CD4-positive, alpha-beta T cell (primary cell): ENCODE results near the gene ITK. TPM values are rescaled to one million over a fixed set of nuclear protein-coding genes. Genes with fewer than 3 reads are reported as not detected.

ENCODE experiments used
- ATAC-seq: fragments of 200-7000 bp; cut with Tn5 transposase; one replicate; pipeline ENCODE4 v1.10.0; 2022; ENCODE audit warnings: mild to moderate bottlenecking; ENCODE audit not compliant: poor library complexity
- CTCF ChIA-PET: fragments of 350-600 bp; sonication (Branson Sonifier 250); formaldehyde crosslinking; loops from one replicate; lab custom pipeline; 2021; ENCODE audit warnings: antibody characterized with exemption, inconsistent platforms; lab: Charles Lee
- POLR2A ChIA-PET: fragments of 350-600 bp; sonication (Branson Sonifier 250); formaldehyde crosslinking; loops from one replicate; lab custom pipeline; 2021; ENCODE audit warnings: antibody characterized with exemption, inconsistent platforms; lab: Charles Lee
- DNase-seq, 14 experiments: peaks; one replicate each; pipeline ENCODE4 v3.0.0-alpha.2; 2013 to 2020; ENCODE audit warnings: mixed read lengths in 2 of 14
- H3K27ac ChIP-seq, 2 donors: one replicate each; pipeline versions ENCODE4 v1.5.1 to v1.7.0; 2013; ENCODE audit warnings: low read length in 2 of 2, low read depth in 1 of 2, mild to moderate bottlenecking in 1 of 2
- H3K27me3 ChIP-seq, 2 experiments: 1 replicate in 1 of 2; 2 replicates in 1 of 2; pipeline versions ENCODE4 v1.6.1 to v1.7.0; 2013; ENCODE audit warnings: low read length in 2 of 2, control low read depth in 1 of 2, mild to moderate bottlenecking in 1 of 2, moderate library complexity in 1 of 2; ENCODE audit not compliant: insufficient read depth in 2 of 2, control insufficient read depth in 1 of 2
- H3K36me3 ChIP-seq: one replicate; pipeline ENCODE4 v1.6.1; 2013; ENCODE audit warnings: low read length, control low read depth; ENCODE audit not compliant: insufficient read depth
- H3K4me1 ChIP-seq: one replicate; pipeline ENCODE4 v1.6.1; 2013; ENCODE audit warnings: low read length, control low read depth; ENCODE audit not compliant: insufficient read depth
- H3K4me3 ChIP-seq: one replicate; pipeline ENCODE4 v1.5.1; 2013; ENCODE audit warnings: mild to moderate bottlenecking, low read length, moderate library complexity
- H3K9me3 ChIP-seq, 2 experiments: 1 replicate in 1 of 2; 2 replicates in 1 of 2; pipeline versions ENCODE4 v1.6.1 to v1.7.0; 2013; ENCODE audit warnings: low read length in 2 of 2, mild to moderate bottlenecking in 2 of 2, control low read depth in 1 of 2, moderate library complexity in 1 of 2; ENCODE audit not compliant: control insufficient read depth in 1 of 2, insufficient read depth in 1 of 2
- H3K27ac Mint-ChIP-seq: one replicate; pipeline ENCODE4 v1.8.0; 2020; ENCODE audit warnings: mixed read lengths
- H3K27me3 Mint-ChIP-seq: one replicate; pipeline ENCODE4 v1.8.0; 2021; ENCODE audit warnings: mixed read lengths
- H3K36me3 Mint-ChIP-seq: one replicate; pipeline ENCODE4 v1.8.0; 2021; ENCODE audit warnings: low read depth, mixed read lengths
- H3K4me1 Mint-ChIP-seq: one replicate; pipeline ENCODE4 v1.8.0; 2021; ENCODE audit warnings: low read depth, mixed read lengths
- H3K4me3 Mint-ChIP-seq: one replicate; pipeline ENCODE4 v1.8.0; 2020; ENCODE audit warnings: mild to moderate bottlenecking, mixed read lengths
- H3K9me3 Mint-ChIP-seq: one replicate; pipeline ENCODE4 v1.8.0; 2020; ENCODE audit warnings: mixed read lengths
- intact Hi-C, 2 experiments: fragments of 100-400 bp; cut with DNase I in 1 of 2; cut with micrococcal nuclease in 1 of 2; formaldehyde crosslinking; loops; one replicate each; pipeline versions ENCODE4 v1.15.1 to v1.9.0; 2023 to 2025; cut with DNase I, micrococcal nuclease
- total RNA-seq, 174 experiments: library from RNA in 2 of 174; stranded (reverse) in 2 of 174; gene quantifications; one replicate each; pipeline ENCODE4 v1.2.3 and lab custom pipeline; 2021 to 2026
- TF ChIP-seq, protein P1 (sequence below): fragments of 200-600 bp; IDR thresholded peaks from one replicate; pipeline ENCODE4 v1.8.0; 2022; ENCODE audit warnings: antibody characterized with exemption, mild to moderate bottlenecking

ITK gene
- total RNA-seq, 2 experiments from 2014 or later: 289 to 292 TPM

DNA sequence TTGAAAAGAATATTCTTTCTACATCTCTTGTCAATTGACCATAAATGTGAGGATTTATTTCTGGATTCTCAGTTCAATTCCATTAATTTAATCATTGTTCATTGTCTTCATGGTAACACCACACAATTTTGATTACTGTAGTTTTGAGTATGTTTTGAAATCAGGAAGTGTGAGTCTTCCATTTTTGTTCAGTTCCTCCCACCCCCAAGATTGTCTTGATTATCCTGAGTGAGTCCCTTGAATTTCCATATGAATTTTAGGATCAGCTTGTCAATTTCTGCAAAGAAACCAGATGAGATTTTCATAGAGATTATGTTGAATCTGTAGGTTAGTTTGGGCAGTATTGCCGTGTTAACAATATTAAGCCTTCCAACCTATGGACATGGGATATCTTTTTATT, 94.8 kb downstream of the ITK start:
- intact Hi-C loops: no loop called here
- peaks cover 95% of the 10 kb centered on the region for H3K4me1 Mint-ChIP-seq
- peaks cover 37% of the 10 kb centered on the region for H3K36me3 Mint-ChIP-seq
- Histone ChIP-seq H3K4me3 (no peak overlapping the region), H3K36me3 (peaks cover 25% of the 10 kb centered on the region), H3K27ac (no peak overlapping the region), H3K4me1 (peaks cover 57% of the 10 kb centered on the region), H3K27me3 (no peaks in the 10 kb centered on the region), H3K9me3 (no peaks in the 10 kb centered on the region)
- no peak overlapping the region for H3K4me3 Mint-ChIP-seq
- H3K9me3 Mint-ChIP-seq: no peaks in the 10 kb centered on the region
- H3K27ac Mint-ChIP-seq: peak overlapping the region; percentile 80
- DNase-seq: no peak
- no peaks in the 10 kb centered on the region for H3K27me3 Mint-ChIP-seq
- POLR2A ChIA-PET: interaction anchor here (1.8 to 4.7 kb wide), 3 partner anchors 20 to 133 kb away, joined by 8 to 93 read pairs (median 77); partner anchors contain the start of gene MED7
- TF ChIP-seq, protein P1, sequence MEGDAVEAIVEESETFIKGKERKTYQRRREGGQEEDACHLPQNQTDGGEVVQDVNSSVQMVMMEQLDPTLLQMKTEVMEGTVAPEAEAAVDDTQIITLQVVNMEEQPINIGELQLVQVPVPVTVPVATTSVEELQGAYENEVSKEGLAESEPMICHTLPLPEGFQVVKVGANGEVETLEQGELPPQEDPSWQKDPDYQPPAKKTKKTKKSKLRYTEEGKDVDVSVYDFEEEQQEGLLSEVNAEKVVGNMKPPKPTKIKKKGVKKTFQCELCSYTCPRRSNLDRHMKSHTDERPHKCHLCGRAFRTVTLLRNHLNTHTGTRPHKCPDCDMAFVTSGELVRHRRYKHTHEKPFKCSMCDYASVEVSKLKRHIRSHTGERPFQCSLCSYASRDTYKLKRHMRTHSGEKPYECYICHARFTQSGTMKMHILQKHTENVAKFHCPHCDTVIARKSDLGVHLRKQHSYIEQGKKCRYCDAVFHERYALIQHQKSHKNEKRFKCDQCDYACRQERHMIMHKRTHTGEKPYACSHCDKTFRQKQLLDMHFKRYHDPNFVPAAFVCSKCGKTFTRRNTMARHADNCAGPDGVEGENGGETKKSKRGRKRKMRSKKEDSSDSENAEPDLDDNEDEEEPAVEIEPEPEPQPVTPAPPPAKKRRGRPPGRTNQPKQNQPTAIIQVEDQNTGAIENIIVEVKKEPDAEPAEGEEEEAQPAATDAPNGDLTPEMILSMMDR: no peak
- no peak for ATAC-seq
- CTCF ChIA-PET: interaction anchor here (2.9 kb wide), 1 partner anchor 53 kb away, joined by 8 read pairs; no protein-coding TSS in a partner anchor

DNA sequence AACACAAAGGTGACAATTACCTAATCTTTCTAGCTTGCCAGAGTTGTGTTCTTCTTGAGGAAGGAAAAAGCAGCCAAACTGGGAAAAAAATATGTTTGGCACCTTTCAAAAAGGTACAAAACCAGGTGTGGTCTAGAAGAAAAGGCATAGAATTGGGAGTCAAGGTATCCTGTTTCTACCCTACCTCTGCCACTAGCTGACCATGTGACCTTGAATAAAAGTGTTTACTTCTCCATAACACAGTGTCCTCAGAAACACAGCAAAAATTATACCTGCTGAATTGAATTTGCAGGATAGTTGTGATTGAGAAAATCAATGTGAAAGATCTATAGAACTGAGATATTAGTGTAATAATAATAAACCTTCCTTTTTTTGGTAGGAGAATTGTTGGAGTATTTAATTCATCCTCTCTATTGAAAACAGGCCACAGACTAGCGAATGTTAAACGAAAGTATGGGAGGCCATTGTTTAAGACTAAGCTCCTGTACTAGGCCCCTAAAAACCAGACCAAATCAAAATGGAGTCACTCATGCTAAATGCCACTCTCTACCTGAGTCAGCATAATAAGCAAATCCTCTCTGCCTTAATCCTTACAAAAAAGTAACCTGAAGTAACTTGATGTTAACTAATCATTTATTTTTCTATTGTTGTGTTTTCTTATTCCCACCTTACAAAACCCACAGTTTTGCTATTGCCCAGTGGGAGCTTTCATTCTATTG, 97.8 kb downstream of the ITK start:
- Histone ChIP-seq H3K27ac (no peak overlapping the region), H3K9me3 (no peaks in the 10 kb centered on the region), H3K27me3 (no peaks in the 10 kb centered on the region), H3K4me3 (no peak overlapping the region), H3K4me1 (peaks cover 47% of the 10 kb centered on the region), H3K36me3 (peaks cover 20% of the 10 kb centered on the region)
- ATAC-seq (no peak), DNase-seq (no peak)
- intact Hi-C loops: no loop called here
- Mint-ChIP-seq H3K4me1 (peaks cover 96% of the 10 kb centered on the region), H3K9me3 (no peaks in the 10 kb centered on the region), H3K27ac (peak overlapping the region; percentile 83), H3K36me3 (peaks cover 51% of the 10 kb centered on the region), H3K27me3 (no peaks in the 10 kb centered on the region), H3K4me3 (no peak overlapping the region)
- ChIA-PET CTCF (interaction anchor here (2.9 kb wide), 1 partner anchor 50 kb away, joined by 8 read pairs; no protein-coding TSS in a partner anchor), POLR2A (interaction anchor here (0.6 to 3.8 kb wide), 5 partner anchors 11 to 136 kb away, joined by 3 to 17 read pairs (median 3); partner anchors contain the start of genes CYFIP2 and MED7)
- TF ChIP-seq, protein P1: no peak

DNA sequence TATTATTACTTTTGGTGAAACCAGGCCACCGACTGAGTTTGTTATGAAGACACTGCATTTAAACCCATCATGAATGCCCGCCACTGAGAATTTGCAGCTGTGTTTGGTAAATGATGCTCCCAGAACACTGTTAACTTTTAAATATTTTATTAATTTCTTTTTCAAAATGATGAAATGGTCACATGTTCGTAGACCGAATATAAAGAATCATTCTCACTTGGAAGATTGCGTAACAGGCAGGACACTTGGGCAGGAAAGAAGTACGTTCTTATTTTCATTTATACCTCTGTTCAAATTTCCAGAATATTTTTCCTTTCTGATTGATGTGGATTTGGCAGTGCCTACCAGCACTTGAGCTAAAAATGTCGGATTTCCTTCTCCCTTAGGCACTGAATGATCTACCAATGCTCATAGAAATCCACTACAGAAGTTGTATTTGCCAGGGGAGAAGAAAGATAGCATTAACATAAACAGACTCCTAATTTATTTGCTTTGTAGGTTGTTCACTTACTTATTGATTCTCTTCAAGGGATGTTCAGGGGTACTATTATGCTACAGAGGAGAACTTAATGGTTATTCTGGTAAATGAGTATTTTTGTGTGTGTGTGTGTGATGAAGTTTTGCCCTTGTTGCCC, 99.1 kb downstream of the ITK start:
- Mint-ChIP-seq H3K36me3 (peaks cover 49% of the 10 kb centered on the region), H3K27me3 (no peaks in the 10 kb centered on the region), H3K4me1 (peaks cover 96% of the 10 kb centered on the region), H3K9me3 (no peaks in the 10 kb centered on the region), H3K27ac (peak overlapping the region; percentile 83), H3K4me3 (no peak overlapping the region)
- H3K27me3 ChIP-seq: no peaks in the 10 kb centered on the region
- ChIA-PET POLR2A (interaction anchor here (1.4 to 3.8 kb wide), 4 partner anchors 8 to 89 kb away, joined by 3 to 17 read pairs (median 5); partner anchors contain the start of gene CYFIP2), CTCF (interaction anchor here (1.2 kb wide), 1 partner anchor 49 kb away, joined by 3 read pairs; no protein-coding TSS in a partner anchor)
- intact Hi-C loops: no loop called here
- DNase-seq: no peak
- H3K36me3 ChIP-seq: peaks cover 23% of the 10 kb centered on the region
- peaks cover 48% of the 10 kb centered on the region for H3K4me1 ChIP-seq
- H3K4me3 ChIP-seq: no peak overlapping the region
- H3K9me3 ChIP-seq: no peaks in the 10 kb centered on the region
- TF ChIP-seq, protein P1: no peak
- no peak for ATAC-seq
- H3K27ac ChIP-seq: no peak overlapping the region
